HG02852 (cell line): ENCODE measurements around the gene DEPDC1B.
"Not testable (repeated sequence)": the region's sequence is repeated elsewhere in the genome, so short reads cannot be mapped to it uniquely, and the experiment has no call there.

ENCODE experiments used
- ATAC-seq: cut with Tn5 transposase; IDR thresholded peaks from one replicate; pipeline ENCODE4 v1.9.1; 2021; ENCODE audit warnings: mild to moderate bottlenecking, moderate library complexity; ENCODE audit not compliant: unreplicated experiment

Gene DEPDC1B

DNA sequence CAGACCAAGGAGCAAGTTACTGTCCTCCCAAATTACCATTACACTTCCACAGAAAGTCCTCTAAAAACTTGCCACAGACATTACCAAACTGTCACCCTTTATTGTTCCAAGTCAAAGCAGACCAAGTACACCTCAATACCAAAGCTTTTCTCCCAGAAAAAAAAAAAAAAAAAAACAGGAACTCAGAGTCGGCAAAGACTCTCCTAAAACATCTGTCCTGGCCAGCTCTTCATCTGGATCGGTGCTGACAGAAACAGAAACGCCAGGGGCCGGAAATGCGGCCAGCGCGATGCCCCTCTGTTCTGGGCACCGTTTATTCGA is 718 bp downstream of the DEPDC1B start:
- no peak for ATAC-seq

- ATAC-seq: no peak
These were observed 1.6 kb downstream of the DEPDC1B start for GRCh38 chr5:60698336-60698735.

GRCh38 chr5:60690326-60690725 is 9.6 kb downstream of the DEPDC1B start:
- ATAC-seq: no peak

DNA sequence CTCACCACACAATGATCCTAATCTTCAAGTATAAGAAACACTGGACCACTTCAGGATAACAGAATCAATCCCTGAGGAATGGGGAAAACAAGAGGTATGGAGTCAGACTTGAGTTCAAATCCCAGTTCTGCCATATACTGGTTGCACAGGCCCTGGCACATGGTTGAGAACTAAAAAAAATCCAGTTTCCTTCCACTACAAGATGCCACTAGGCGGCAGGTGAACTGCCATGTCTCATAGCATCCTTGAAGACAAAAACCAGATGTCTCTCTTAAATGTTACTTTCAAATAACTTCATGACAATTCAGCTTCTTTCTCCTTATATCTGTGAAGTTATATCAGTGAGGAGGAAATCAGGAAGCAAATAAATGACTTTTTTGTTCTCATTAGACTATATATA is 11.0 kb downstream of the DEPDC1B start:
- no peak for ATAC-seq

DNA sequence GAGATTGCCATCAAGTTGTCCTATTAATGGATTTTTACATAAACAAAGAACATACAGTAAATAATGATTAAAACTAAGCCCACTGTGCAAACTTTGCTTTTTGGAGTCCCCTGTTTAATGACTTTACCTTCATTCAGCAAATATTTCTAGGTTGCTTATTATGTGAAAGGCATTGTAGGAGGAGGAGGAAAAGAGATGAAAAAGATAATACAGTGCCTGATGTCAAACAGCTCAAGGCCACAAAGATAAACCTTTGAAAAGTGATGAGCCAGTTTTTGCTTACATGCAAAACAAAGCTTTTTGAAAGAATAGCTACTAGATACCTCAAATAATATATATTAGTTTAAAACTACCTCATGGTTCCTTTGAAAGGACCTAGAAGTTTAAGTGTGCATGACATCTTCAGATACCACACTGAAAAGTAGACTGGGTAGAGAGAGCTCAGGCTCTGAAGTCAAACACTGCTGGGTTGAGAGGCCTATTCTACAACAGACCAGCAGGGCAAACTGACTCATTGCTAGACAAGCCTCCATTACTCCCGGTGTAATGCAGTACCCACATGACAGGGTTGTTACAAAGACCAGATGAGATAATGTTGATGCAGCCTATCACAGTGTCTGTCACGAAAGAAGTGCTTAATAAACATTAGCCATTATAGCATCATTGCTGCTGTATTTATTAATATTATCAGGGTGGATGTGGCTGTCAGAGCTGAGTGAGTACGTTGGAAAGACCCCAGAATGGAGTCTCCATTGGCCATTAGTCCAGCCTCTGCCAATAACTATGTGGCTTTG is 11.8 kb downstream of the DEPDC1B start:
- ATAC-seq: peak; percentile 95

DNA sequence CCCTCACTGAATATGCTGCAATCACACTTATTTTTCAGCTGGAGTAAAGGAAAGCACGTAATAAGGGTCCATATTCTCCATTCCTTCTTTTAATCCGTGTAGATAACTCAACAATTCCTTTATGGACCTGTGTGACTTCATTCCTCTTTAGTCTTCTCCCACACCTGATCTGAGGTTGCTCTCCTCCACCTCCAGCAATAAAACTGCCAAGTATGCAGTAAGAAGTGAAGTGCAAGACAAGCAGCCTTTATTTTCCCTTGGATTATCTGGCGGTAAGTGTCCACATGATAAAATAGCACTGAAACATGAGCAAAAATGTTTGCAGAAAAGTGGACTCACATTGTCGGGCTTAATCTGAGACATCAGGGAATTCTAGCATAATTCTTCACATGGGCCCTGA is 13.8 kb downstream of the DEPDC1B start:
- ATAC-seq: no peak

GRCh38 chr5:60685700-60686099 is 14.3 kb downstream of the DEPDC1B start:
- ATAC-seq: no peak

DNA sequence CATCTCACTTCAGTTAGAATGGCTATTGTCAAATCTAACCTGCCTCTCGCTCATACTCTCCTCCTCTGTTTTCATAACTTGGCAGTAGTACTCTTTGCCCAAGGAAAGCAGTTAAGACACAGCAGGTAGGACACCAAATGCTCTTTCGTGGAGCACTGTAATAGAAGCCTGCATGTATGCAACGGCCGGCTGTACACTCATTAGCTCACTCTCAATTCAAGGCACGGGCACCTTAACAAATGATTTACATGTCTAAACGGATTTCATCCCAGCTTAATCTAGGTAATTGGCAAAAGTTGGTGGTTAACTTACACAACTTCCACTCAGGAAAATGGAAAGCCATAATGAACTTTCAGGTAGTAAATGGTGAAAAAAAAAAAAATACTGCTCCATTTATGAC is 14.9 kb downstream of the DEPDC1B start:
- ATAC-seq: no peak

GRCh38 chr5:60682007-60682406 is 18.0 kb downstream of the DEPDC1B start:
- ATAC-seq: not testable (repeated sequence)

- no peak for ATAC-seq
These were observed 20.1 kb downstream of the DEPDC1B start for GRCh38 chr5:60679816-60680215.

DNA sequence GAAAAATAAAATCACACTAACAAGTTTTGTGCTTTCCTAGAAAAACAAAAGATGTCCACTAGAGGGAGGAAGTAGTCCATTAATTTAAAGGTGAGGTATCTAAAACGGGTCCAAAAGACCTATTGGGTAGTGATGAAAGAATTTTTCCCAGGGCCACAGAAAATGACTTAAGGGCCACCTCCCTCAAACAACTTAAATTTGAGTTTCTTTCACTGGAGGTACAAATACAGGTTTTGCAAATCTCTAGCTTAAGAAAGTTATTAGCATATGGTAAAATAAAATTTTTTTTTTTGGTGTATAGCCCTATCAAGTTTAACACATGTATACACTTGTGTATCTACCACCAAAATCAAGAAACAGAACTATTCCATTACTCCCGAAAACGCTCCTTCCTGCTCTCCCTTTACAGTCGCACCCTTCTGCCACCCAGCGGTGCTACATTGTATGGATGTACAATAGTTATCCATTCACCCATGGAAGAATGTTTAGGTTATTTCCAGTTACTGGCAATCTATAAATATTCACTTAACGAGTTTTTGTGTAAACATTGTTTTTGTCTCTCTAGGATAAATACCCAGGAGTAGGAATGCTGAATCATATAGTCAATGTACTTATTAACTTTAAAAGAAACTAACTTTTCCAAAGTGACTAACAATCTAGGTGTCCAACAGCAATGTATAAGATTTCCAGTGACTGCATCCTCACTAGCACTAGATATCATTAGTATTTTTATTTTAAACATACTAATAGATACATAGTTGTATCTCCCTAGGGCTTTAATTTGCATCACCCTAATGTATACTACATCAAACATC is 21.9 kb downstream of the DEPDC1B start:
- ATAC-seq: peak; percentile 72

- no peak for ATAC-seq
These were observed 24.7 kb downstream of the DEPDC1B start for GRCh38 chr5:60675286-60675685.

GRCh38 chr5:60674251-60675069 is 25.5 kb downstream of the DEPDC1B start:
- no peak for ATAC-seq

DNA sequence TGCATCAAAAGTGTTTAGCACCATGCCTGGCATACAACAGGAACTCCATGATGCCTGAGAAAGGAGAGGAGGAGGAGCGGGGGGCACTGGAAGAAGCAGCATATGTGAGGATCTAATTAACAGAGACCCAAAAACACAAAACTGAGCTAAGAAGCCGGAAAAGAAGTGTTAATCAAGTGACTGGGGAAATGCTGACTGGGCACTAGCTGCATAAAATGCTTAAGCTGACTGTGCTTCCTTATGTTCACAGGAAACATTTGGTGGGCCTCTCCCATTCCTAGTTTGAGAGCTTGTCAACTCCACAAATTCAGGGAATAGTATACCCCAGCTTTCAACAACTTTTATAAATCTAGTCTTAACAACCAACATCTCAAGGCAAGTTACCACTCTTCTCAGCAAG is 26.6 kb downstream of the DEPDC1B start:
- no peak for ATAC-seq

DNA sequence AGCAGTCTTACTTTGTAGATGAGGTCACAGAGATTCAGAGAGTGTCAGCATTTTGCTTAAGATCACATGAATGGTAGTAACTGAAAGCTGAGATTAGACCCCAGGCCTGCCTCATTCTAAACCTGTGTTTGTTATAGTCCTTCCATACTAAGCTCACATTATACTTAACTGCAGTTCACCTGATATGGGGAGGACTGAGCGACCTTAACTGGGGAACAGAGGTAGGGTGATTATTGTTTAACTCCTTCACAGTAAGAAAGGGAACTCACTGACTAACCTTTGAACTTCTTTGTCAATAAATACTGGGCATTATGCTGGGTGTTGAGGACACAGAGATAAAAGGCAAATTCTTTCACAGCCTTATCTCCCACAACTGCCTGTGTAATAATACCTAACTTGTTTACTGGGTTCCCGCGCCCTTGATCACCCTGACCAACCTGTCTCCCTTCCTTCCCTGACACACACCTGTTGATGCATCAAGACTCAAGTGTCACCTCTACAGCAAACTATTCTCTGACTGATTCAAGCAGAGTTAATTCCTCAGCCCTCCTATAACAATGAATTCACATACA is 27.2 kb downstream of the DEPDC1B start:
- ATAC-seq: no peak

- ATAC-seq: no peak
These were observed 27.9 kb downstream of the DEPDC1B start for GRCh38 chr5:60671899-60672692.

GRCh38 chr5:60670749-60671148 is 29.2 kb downstream of the DEPDC1B start:
- ATAC-seq: no peak

GRCh38 chr5:60668686-60669304 is 31.2 kb downstream of the DEPDC1B start:
- no peak for ATAC-seq

DNA sequence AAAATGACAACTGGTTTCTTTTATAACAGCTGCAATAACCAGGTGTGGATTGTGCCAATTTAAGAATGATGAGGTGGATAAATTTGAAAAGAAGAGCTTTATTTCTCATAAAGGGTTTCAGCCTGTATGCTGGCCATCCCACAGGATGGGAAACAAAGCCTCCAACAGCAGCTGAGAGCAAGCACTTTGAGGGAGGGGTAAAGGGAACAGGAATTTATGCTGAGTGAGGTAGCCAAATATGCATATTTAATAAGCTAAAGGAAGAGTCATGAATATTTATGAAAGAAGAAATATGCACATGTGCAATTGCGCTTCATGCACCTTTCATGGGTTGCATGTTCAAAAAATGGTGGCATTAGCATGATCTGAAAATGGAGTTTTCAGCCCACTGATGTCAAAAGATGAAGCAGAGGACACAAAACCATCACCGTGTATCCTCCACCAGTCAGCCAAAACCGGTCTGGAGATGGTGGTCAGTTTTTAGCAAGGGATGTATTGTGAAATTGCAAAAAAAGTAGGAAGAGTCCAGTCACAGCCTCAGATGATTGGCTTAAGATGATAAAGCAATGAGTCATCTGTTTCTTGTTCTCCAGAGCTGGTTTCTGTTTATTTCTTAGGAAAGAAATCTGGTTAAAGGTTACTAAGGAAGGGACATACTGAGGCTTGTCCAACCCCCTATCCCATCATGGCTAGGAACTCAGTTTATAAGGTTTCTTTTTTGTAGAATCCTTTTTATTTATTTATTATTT is 47.9 kb downstream of the DEPDC1B start:
- ATAC-seq: no peak
